ENCODE data around the gene PTPRT. TPM values are rescaled to one million over a fixed set of nuclear protein-coding genes. Genes with fewer than 3 reads are reported as not detected.

Gene PTPRT
- total and polyA plus RNA-seq, 10 of the 15 experiments (the other 5 are each of a cell fraction or from before 2014, with no cell fraction given): not detected

DNA sequence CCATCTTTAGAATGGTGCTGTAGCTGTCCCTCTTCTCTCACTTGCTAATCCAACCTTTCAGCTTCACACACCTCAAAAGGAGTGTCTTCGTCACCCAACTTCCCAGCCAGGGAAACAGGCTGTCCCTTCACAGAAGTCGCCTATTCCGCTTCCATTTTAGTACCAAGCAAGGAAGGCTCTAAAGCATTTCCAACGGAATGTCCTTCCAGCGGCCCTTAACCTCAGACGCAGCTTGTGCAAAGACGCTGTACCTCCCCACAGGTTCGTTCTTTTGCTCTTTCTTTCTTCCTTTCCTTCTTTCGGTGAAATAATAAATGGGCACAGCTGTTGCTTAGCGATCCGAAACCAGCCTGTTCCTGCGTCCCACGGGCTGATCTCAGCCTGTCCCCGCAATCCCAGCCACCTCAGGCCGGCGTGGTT is 1.5 kb downstream of the PTPRT start (continued):
- TF ChIP-seq, protein P1, sequence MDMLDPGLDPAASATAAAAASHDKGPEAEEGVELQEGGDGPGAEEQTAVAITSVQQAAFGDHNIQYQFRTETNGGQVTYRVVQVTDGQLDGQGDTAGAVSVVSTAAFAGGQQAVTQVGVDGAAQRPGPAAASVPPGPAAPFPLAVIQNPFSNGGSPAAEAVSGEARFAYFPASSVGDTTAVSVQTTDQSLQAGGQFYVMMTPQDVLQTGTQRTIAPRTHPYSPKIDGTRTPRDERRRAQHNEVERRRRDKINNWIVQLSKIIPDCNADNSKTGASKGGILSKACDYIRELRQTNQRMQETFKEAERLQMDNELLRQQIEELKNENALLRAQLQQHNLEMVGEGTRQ (IDR thresholded peaks at IDR 0.05; ENCODE audit: borderline replicate concordance, low read depth, low read length): no peak
- TF ChIP-seq MTA3 (IDR thresholded peaks at IDR 0.05; ENCODE audit: borderline replicate concordance, low read length) (no peak), CBFB (IDR thresholded peaks at IDR 0.05; ENCODE audit: low read depth) (no peak), ZNF384 (IDR thresholded peaks at IDR 0.05; ENCODE audit: borderline replicate concordance, low read depth, low read length) (no peak)

DNA sequence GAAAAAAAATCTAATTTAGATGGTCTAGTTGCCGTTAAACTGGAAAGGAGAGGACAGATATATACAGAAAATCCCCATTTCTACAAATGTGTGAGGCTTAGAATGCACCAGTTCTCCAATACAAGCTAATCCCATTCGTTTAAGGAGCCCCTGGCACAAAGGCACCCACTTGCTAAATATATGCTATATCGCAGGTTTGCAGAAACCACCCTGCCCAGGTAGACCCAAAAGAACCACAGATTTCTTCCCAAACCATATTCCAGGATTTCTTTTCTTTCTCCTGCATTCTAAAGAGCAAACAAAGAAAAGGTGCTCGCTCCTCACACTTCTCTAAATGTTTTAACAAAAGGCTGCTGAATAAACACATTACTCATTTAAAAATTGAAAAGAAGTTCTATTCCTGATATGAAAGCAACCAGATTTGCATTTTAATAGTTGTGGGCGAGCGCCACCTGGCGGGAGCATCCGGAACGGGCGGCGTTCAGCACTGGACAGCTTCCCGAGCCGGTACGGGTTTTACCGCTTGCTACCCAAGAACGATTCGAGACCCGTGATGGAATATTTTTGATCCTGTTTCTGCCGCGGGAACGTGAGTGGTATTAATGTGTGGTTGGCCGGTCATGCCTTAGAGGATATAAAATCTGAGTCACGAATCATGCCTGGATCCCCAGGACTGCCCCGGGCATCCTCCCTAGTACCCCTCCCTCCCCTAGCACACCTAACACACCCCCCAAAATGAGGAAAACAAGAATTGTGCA is 2.1 kb downstream of the PTPRT start:
- ChIA-PET CTCF (interaction anchor here (0.8 to 1.7 kb wide), 6 partner anchors 1232 to 1490 kb away, joined by 3 to 6 read pairs (median 4); no protein-coding TSS in a partner anchor), RAD21 (ENCODE audit: unreplicated experiment) (no interaction called here), POLR2A (no interaction called here), SMC1A (ENCODE audit: uncharacterized antibody, unreplicated experiment) (interaction anchor here (0.6 to 1.1 kb wide), 2 partner anchors 313 to 1449 kb away, joined by 3 read pairs; no protein-coding TSS in a partner anchor)
- no peaks in the 10 kb centered on the region for H3K9me3 ChIP-seq (replicated peaks; ENCODE audit: control insufficient read depth, insufficient read depth, low read length)
- H3K36me3 ChIP-seq (ENCODE audit: control insufficient read depth in 2 of 2, insufficient read depth in 2 of 2, low read length in 1 of 2): no peaks in the 10 kb centered on the region
- WGBS (ENCODE audit: insufficient coverage, insufficient replicate concordance, low lambda C conversion rate, missing lambda C conversion rate): under 1% methylated on average over 24 of the region's 24 CpGs
- no peak overlapping the region for H3K4me2 ChIP-seq (ENCODE audit: control insufficient read depth, insufficient read depth)
- peaks cover 1 to 5% of the 10 kb centered on the region in 2 experiments for H3K27me3 ChIP-seq (replicated peaks in 1 of 2; ENCODE audit: control insufficient read depth in 2 of 2, insufficient read depth in 2 of 2, low read length in 1 of 2)
- no peaks in the 10 kb centered on the region for H4K20me1 ChIP-seq (ENCODE audit: control insufficient read depth, insufficient read depth)
- FAIRE-seq (no peak), DNase-seq (ENCODE audit: low read depth, low spot score) (no peak), ATAC-seq (peak; percentile 81)
- intact Hi-C loops (cut with micrococcal nuclease; ENCODE audit: unreplicated experiment) (loop anchor here (1.0 to 5.0 kb wide), 3 partner anchors 995 to 1450 kb away; no protein-coding TSS in a partner anchor), in situ Hi-C loops (cut with MboI) (loop anchor here (10.0 kb wide), 2 partner anchors 1233 to 1443 kb away; no protein-coding TSS in a partner anchor)
- no peak overlapping the region for H2AFZ ChIP-seq (ENCODE audit: control insufficient read depth, low read depth, low read length)
- no peak overlapping the region for H3K9ac ChIP-seq (ENCODE audit: control insufficient read depth, insufficient read depth, low read length)
- BruUV-seq (replicated peaks): no TSS peak
- H3K4me3 ChIP-seq: no peak overlapping the region
- H3K4me1 ChIP-seq (ENCODE audit: control insufficient read depth, insufficient read depth, low read length): no peaks in the 10 kb centered on the region
- no peak overlapping the region for H3K27ac ChIP-seq (ENCODE audit: control insufficient read depth, insufficient read depth)
- no peaks in the 10 kb centered on the region for H3K79me2 ChIP-seq (ENCODE audit: control insufficient read depth, insufficient read depth, low read length)
- TF ChIP-seq YY1 (IDR thresholded peaks at IDR 0.05; ENCODE audit: low read depth, low read length) (peak; percentile 32; the same call in 1 of the 2 replicates), RAD21 (IDR thresholded peaks at IDR 0.05; ENCODE audit: insufficient read depth, low read depth, low read length) (peak; percentile 75), TCF12 (IDR thresholded peaks at IDR 0.05; ENCODE audit: low read depth, low read length) (no peak), TCF3 (IDR thresholded peaks at IDR 0.05; ENCODE audit: borderline replicate concordance, insufficient read depth, low read depth, low read length) (no peak)
- TF ChIP-seq, protein P2, sequence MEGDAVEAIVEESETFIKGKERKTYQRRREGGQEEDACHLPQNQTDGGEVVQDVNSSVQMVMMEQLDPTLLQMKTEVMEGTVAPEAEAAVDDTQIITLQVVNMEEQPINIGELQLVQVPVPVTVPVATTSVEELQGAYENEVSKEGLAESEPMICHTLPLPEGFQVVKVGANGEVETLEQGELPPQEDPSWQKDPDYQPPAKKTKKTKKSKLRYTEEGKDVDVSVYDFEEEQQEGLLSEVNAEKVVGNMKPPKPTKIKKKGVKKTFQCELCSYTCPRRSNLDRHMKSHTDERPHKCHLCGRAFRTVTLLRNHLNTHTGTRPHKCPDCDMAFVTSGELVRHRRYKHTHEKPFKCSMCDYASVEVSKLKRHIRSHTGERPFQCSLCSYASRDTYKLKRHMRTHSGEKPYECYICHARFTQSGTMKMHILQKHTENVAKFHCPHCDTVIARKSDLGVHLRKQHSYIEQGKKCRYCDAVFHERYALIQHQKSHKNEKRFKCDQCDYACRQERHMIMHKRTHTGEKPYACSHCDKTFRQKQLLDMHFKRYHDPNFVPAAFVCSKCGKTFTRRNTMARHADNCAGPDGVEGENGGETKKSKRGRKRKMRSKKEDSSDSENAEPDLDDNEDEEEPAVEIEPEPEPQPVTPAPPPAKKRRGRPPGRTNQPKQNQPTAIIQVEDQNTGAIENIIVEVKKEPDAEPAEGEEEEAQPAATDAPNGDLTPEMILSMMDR (IDR thresholded peaks at IDR 0.05 in 2 of 3, conservative IDR thresholded peaks at IDR 0.05 in 1 of 3; ENCODE audit: control insufficient read depth in 2 of 3, extremely low read depth in 1 of 3, insufficient read depth in 1 of 3, low read depth in 3 of 3, low read length in 3 of 3): peak; percentile 86 to 90 (median 87)
- TF ChIP-seq, protein P3, sequence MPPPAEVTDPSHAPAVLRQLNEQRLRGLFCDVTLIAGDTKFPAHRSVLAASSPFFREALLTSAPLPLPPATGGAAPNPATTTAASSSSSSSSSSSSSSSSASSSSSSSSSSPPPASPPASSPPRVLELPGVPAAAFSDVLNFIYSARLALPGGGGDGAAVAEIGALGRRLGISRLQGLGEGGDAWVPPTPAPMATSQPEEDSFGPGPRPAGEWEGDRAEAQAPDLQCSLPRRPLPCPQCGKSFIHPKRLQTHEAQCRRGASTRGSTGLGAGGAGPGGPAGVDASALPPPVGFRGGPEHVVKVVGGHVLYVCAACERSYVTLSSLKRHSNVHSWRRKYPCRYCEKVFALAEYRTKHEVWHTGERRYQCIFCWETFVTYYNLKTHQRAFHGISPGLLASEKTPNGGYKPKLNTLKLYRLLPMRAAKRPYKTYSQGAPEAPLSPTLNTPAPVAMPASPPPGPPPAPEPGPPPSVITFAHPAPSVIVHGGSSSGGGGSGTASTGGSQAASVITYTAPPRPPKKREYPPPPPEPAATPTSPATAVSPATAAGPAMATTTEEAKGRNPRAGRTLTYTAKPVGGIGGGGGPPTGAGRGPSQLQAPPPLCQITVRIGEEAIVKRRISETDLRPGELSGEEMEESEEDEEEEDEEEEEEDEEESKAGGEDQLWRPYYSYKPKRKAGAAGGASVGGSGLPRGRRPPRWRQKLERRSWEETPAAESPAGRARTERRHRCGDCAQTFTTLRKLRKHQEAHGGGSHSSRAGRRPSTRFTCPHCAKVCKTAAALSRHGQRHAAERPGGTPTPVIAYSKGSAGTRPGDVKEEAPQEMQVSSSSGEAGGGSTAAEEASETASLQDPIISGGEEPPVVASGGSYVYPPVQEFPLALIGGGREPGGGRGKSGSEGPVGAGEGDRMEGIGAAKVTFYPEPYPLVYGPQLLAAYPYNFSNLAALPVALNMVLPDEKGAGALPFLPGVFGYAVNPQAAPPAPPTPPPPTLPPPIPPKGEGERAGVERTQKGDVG (CRISPR knock-in tag; IDR thresholded peaks at IDR 0.05): no peak
